ENCODE measurements around the gene OR9I1. TPM values are rescaled to one million over a fixed set of nuclear protein-coding genes. Genes with fewer than 3 reads are reported as not detected.

The OR9I1 gene
- total and polyA plus RNA-seq, 2 of the 13 experiments (the other 11 are each of a cell fraction or from before 2014, with no cell fraction given): not detected

GRCh38 chr11:58152781-58153180 lies 27.5 kb upstream of the OR9I1 start (continued):
- TF ChIP-seq, protein P1, sequence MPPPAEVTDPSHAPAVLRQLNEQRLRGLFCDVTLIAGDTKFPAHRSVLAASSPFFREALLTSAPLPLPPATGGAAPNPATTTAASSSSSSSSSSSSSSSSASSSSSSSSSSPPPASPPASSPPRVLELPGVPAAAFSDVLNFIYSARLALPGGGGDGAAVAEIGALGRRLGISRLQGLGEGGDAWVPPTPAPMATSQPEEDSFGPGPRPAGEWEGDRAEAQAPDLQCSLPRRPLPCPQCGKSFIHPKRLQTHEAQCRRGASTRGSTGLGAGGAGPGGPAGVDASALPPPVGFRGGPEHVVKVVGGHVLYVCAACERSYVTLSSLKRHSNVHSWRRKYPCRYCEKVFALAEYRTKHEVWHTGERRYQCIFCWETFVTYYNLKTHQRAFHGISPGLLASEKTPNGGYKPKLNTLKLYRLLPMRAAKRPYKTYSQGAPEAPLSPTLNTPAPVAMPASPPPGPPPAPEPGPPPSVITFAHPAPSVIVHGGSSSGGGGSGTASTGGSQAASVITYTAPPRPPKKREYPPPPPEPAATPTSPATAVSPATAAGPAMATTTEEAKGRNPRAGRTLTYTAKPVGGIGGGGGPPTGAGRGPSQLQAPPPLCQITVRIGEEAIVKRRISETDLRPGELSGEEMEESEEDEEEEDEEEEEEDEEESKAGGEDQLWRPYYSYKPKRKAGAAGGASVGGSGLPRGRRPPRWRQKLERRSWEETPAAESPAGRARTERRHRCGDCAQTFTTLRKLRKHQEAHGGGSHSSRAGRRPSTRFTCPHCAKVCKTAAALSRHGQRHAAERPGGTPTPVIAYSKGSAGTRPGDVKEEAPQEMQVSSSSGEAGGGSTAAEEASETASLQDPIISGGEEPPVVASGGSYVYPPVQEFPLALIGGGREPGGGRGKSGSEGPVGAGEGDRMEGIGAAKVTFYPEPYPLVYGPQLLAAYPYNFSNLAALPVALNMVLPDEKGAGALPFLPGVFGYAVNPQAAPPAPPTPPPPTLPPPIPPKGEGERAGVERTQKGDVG (CRISPR knock-in tag; IDR thresholded peaks at IDR 0.05; ENCODE audit: borderline replicate concordance): no peak
- TF ChIP-seq REL (CRISPR knock-in tag; conservative IDR thresholded peaks at IDR 0.05) (no peak), ZNF784 (CRISPR knock-in tag; IDR thresholded peaks at IDR 0.05; ENCODE audit: borderline replicate concordance) (no peak), KMT2A (CRISPR knock-in tag; IDR thresholded peaks at IDR 0.05) (no peak)

GRCh38 chr11:58142761-58143160 lies 17.4 kb upstream of the OR9I1 start:
- POLR2A ChIA-PET: no interaction called here
- CTCF ChIA-PET (ENCODE audit: low intra/inter-chr PET ratio, low total read pairs): no interaction called here
- WGBS (ENCODE audit: low lambda C conversion rate): 29% methylated on average over 1 of the region's 1 CpG
- H3K4me1 ChIP-seq (ENCODE audit: insufficient read depth, low read length): no peaks in the 10 kb centered on the region
- no peak overlapping the region for H3K4me3 ChIP-seq (replicated peaks in 1 of 3; ENCODE audit: insufficient read depth in 1 of 3, low read depth in 2 of 3, low read length in 3 of 3)
- H4K20me1 ChIP-seq (ENCODE audit: insufficient read depth, low read length): no peaks in the 10 kb centered on the region
- H3K79me2 ChIP-seq (ENCODE audit: insufficient read depth, low read length): no peaks in the 10 kb centered on the region
- FAIRE-seq (no peak), ATAC-seq (no peak), DNase-seq (ENCODE audit: low spot score) (no peak)
- H3K9ac ChIP-seq (ENCODE audit: insufficient read depth, low read depth, low read length): no peak overlapping the region
- H3K36me3 ChIP-seq (replicated peaks in 1 of 2; ENCODE audit: control insufficient read depth in 1 of 2, insufficient read depth in 2 of 2, low read length in 2 of 2): no peaks in the 10 kb centered on the region
- BruUV-seq (replicated peaks): no TSS peak
- intact Hi-C loops (cut with micrococcal nuclease; ENCODE audit: unreplicated experiment) (no loop called here), in situ Hi-C loops (cut with HindIII; ENCODE audit: extremely low pct_ligation_motif_present, low pct_unique_long_range_greater_than_20kb) (no loop called here)
- H3K4me2 ChIP-seq (ENCODE audit: low read depth, low read length): no peak overlapping the region
- H3K27ac ChIP-seq (ENCODE audit: extremely low read length, insufficient read depth, low read length): no peak overlapping the region
- H3K9me3 ChIP-seq (ENCODE audit: low read length): no peaks in the 10 kb centered on the region
- no peak overlapping the region for H2AFZ ChIP-seq (ENCODE audit: low read length)
- no peaks in the 10 kb centered on the region for H3K27me3 ChIP-seq (ENCODE audit: control insufficient read depth in 1 of 2, insufficient read depth in 2 of 2, low read length in 2 of 2)
- no peak for TF ChIP-seq ZNF841 (CRISPR knock-in tag; IDR thresholded peaks at IDR 0.05; ENCODE audit: borderline replicate concordance)
- TF ChIP-seq CEBPZ (IDR thresholded peaks at IDR 0.05; ENCODE audit: low read length): no peak
- no peak for TF ChIP-seq CENPBD1 (CRISPR knock-in tag; IDR thresholded peaks at IDR 0.05; ENCODE audit: borderline replicate concordance, low read depth)
- no peak for TF ChIP-seq PLRG1 (conservative IDR thresholded peaks at IDR 0.05)
- no peak for TF ChIP-seq ZBED4 (CRISPR knock-in tag; IDR thresholded peaks at IDR 0.05; ENCODE audit: borderline replicate concordance)
